BLaER1 treated with 17β-estradiol and CSF1 and Interleukin-3, amounts not matched to agents 10 nM and 100 nM (cell line): ENCODE data around the gene PRMT2.

Source experiments
- H3K27ac ChIP-seq, 11 experiments: shearing (Covaris generic); formaldehyde crosslinking; 2 replicates each; pipeline ENCODE4 v1.8.1; 2022
- H3K27me3 ChIP-seq, 11 experiments: shearing (Covaris generic); formaldehyde crosslinking; 2 replicates each; pipeline ENCODE4 v1.8.1; 2022
- H3K36me3 ChIP-seq, 11 experiments: shearing (Covaris generic); formaldehyde crosslinking; 2 replicates each; pipeline ENCODE4 v1.8.1; 2022
- H3K4me1 ChIP-seq, 10 experiments: shearing (Covaris generic); formaldehyde crosslinking; 2 replicates each; pipeline ENCODE4 v1.8.1; 2022
- H3K4me2 ChIP-seq, 11 experiments: shearing (Covaris generic); formaldehyde crosslinking; 2 replicates each; pipeline ENCODE4 v1.8.1; 2022
- H3K4me3 ChIP-seq, 10 experiments: shearing (Covaris generic); formaldehyde crosslinking; 2 replicates each; pipeline ENCODE4 v1.8.1; 2022
- H3K9ac ChIP-seq, 11 experiments: shearing (Covaris generic); formaldehyde crosslinking; 2 replicates each; pipeline ENCODE4 v1.8.1; 2022
- H3K9me3 ChIP-seq, 11 experiments: shearing (Covaris generic); formaldehyde crosslinking; replicated peaks in 1 of 11; 2 replicates each; pipeline ENCODE4 v1.8.1; 2022
- H4K20me1 ChIP-seq, 11 experiments: shearing (Covaris generic); formaldehyde crosslinking; 2 replicates each; pipeline ENCODE4 v1.8.1; 2022
- Cebpa-rat ChIP-seq, 11 experiments: shearing (Covaris generic); IDR thresholded peaks; 2 replicates each; pipeline ENCODE4 v1.8.1; 2022

PRMT2 gene

GRCh38 chr21:46603228-46603627 is 32.2 kb upstream of the PRMT2 start:
- Histone ChIP-seq H3K36me3 (no peaks in the 10 kb centered on the region), H3K4me2 (no peak overlapping the region), H4K20me1 (no peaks in the 10 kb centered on the region), H3K27me3 (no peaks in the 10 kb centered on the region), H3K4me3 (no peak overlapping the region), H3K9ac (no peak overlapping the region), H3K27ac (no peak overlapping the region), H3K4me1 (peaks cover 28 to 51% (median 39%) of the 10 kb centered on the region in 10 experiments), H3K9me3 (peaks cover 0 to 6% (median under 1%) of the 10 kb centered on the region in 11 experiments; a peak in 7 of 22 replicates)
- TF ChIP-seq Cebpa-rat (IDR thresholded peaks at IDR 0.05): no peak

- Histone ChIP-seq H4K20me1 (no peaks in the 10 kb centered on the region), H3K27ac (peak overlapping the region in 4 of 11 experiments; percentile 41 to 63 (median 62); a peak in 4 of 22 replicates), H3K9ac (no peak overlapping the region), H3K36me3 (no peaks in the 10 kb centered on the region), H3K4me1 (peaks cover 23 to 52% (median 35%) of the 10 kb centered on the region in 10 experiments), H3K4me2 (peak overlapping the region in 9 of 11 experiments; percentile 80 to 90 (median 85); a peak in 15 of 22 replicates), H3K27me3 (no peaks in the 10 kb centered on the region), H3K9me3 (no peaks in the 10 kb centered on the region), H3K4me3 (no peak overlapping the region)
- peak in 3 of 11 experiments; percentile 23 to 78 (median 42); a peak in 5 of 22 replicates for TF ChIP-seq Cebpa-rat (IDR thresholded peaks at IDR 0.05)
Measured at GRCh38 chr21:46604329-46604974, 31.0 kb upstream of the PRMT2 start.

- H3K36me3 ChIP-seq: no peaks in the 10 kb centered on the region
- peak within 1 kb of the TSS; percentile 2 to 63 (median 53); a peak in 17 of 22 replicates for H3K27ac ChIP-seq
- H3K27me3 ChIP-seq: no peaks in the 10 kb centered on the region
- TF ChIP-seq Cebpa-rat (IDR thresholded peaks at IDR 0.05): no peak
- no peaks in the 10 kb centered on the region for H4K20me1 ChIP-seq
- H3K4me1 ChIP-seq: peaks cover 23 to 52% (median 35%) of the 10 kb centered on the region in 10 experiments
- H3K4me3 ChIP-seq: no peak within 1 kb of the TSS
- H3K4me2 ChIP-seq: peak within 1 kb of the TSS; percentile 74 to 90 (median 84)
- peak within 1 kb of the TSS in 4 of 11 experiments; percentile 8 to 49 (median 15); a peak in 2 of 22 replicates for H3K9ac ChIP-seq
- H3K9me3 ChIP-seq: peaks cover 3 to 6% (median 5%) of the 10 kb centered on the region in 11 experiments; a peak in 21 of 22 replicates
Measured at GRCh38 chr21:46604975-46605766, 30.3 kb upstream of the PRMT2 start, which contains the start of gene S100B. Gene S100B, minus strand, starts transcription at chr21:46605082. Its CDS starts 2,667 bp downstream, at chr21:46602415.

DNA sequence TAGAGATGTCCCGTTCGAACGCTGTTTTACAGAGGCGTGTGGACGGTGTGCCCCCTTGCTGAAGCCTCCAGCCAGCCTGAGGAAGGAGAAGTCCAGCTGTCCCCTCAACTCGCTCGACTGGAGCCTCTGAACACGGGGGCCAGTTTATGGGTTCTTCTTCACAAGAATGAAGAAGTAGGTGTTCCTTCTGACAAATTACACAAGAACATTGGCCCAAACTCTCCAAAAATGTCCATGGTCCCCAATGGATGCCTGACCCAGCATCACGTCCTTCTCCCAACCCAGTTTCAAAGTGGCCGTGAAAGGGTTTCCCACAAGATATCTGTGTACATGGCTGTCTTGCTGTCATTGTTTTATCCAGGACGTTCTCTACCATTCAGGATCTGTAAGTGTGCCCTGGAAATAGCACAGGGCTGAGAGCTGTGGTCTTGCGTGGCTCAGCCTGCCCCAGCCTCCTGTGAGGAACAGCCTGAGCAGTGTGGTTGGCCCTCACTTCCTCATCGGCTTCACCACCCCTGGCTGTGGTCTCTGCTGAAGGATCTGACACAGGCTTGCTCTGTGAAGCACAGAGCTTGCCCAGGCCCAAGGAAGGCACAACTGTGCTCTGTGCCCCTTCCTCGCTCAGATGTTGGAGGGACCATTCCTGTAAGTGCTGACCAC is 29.6 kb upstream of the PRMT2 start:
- peaks cover 10 to 13% (median 12%) of the 10 kb centered on the region in 11 experiments for H3K9me3 ChIP-seq
- H3K4me2 ChIP-seq: peak overlapping the region; percentile 74 to 90 (median 84)
- peaks cover 23 to 52% (median 35%) of the 10 kb centered on the region in 10 experiments for H3K4me1 ChIP-seq
- no peaks in the 10 kb centered on the region for H4K20me1 ChIP-seq
- TF ChIP-seq Cebpa-rat (IDR thresholded peaks at IDR 0.05): no peak
- no peak overlapping the region for H3K4me3 ChIP-seq
- peak overlapping the region; percentile 2 to 63 (median 53); a peak in 18 of 22 replicates for H3K27ac ChIP-seq
- H3K9ac ChIP-seq: peak overlapping the region in 8 of 11 experiments; percentile 9 to 56 (median 42); a peak in 14 of 22 replicates
- H3K36me3 ChIP-seq: peaks cover 0 to 4% (median 0%) of the 10 kb centered on the region in 11 experiments; a peak in 1 of 22 replicates
- H3K27me3 ChIP-seq: no peaks in the 10 kb centered on the region

- Histone ChIP-seq H3K9me3 (peaks cover 12 to 18% (median 17%) of the 10 kb centered on the region in 11 experiments), H3K36me3 (peaks cover 0 to 4% (median 0%) of the 10 kb centered on the region in 11 experiments; a peak in 1 of 22 replicates), H4K20me1 (no peaks in the 10 kb centered on the region), H3K4me3 (no peak overlapping the region), H3K4me1 (peaks cover 23 to 52% (median 33%) of the 10 kb centered on the region in 10 experiments), H3K27me3 (no peaks in the 10 kb centered on the region), H3K4me2 (peak overlapping the region; percentile 74 to 90 (median 84)), H3K27ac (peak overlapping the region in 10 of 11 experiments; percentile 13 to 63 (median 54); a peak in 16 of 22 replicates), H3K9ac (peak overlapping the region in 8 of 11 experiments; percentile 8 to 56 (median 42); a peak in 14 of 22 replicates)
- no peak for TF ChIP-seq Cebpa-rat (IDR thresholded peaks at IDR 0.05)
Measured at GRCh38 chr21:46606427-46606813, 29.1 kb upstream of the PRMT2 start.

GRCh38 chr21:46607636-46608035 is 27.8 kb upstream of the PRMT2 start:
- H4K20me1 ChIP-seq: no peaks in the 10 kb centered on the region
- no peak for TF ChIP-seq Cebpa-rat (IDR thresholded peaks at IDR 0.05)
- no peak overlapping the region for H3K27ac ChIP-seq
- H3K36me3 ChIP-seq: peaks cover 0 to 4% (median 0%) of the 10 kb centered on the region in 11 experiments; a peak in 1 of 22 replicates
- no peaks in the 10 kb centered on the region for H3K27me3 ChIP-seq
- no peak overlapping the region for H3K9ac ChIP-seq
- no peak overlapping the region for H3K4me3 ChIP-seq
- H3K4me1 ChIP-seq: peaks cover 23 to 43% (median 30%) of the 10 kb centered on the region in 10 experiments
- peak overlapping the region in 5 of 11 experiments; percentile 80 to 88 (median 87); a peak in 7 of 22 replicates for H3K4me2 ChIP-seq
- H3K9me3 ChIP-seq: peaks cover 12 to 24% (median 17%) of the 10 kb centered on the region in 11 experiments

DNA sequence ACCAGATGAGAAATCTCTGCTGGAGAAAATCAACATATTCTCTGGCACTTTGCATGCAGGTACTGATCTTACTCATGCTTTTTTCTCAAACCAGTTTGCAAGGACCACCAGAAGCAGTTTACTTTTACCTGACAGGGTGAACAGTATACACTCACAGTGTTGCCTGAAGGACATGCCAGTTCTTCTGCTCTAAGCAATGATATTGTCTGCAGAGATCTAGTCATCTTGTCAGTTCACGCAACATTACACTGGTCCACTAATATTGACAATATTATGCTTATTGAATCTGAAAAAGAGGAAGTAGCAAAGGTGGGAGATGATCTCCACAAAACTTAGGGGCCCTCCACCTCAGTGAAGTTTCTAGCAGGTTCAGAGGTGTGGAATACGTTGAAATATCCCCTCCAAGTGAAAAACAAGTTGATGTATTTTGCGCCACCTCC is 26.8 kb upstream of the PRMT2 start:
- H3K9me3 ChIP-seq: peaks cover 12 to 24% (median 17%) of the 10 kb centered on the region in 11 experiments
- no peaks in the 10 kb centered on the region for H3K27me3 ChIP-seq
- H3K4me3 ChIP-seq: no peak overlapping the region
- peaks cover 0 to 4% (median 0%) of the 10 kb centered on the region in 11 experiments; a peak in 1 of 22 replicates for H3K36me3 ChIP-seq
- no peak overlapping the region for H3K9ac ChIP-seq
- peaks cover 23 to 43% (median 30%) of the 10 kb centered on the region in 10 experiments for H3K4me1 ChIP-seq
- no peak for TF ChIP-seq Cebpa-rat (IDR thresholded peaks at IDR 0.05)
- H3K27ac ChIP-seq: no peak overlapping the region
- H4K20me1 ChIP-seq: no peaks in the 10 kb centered on the region
- no peak overlapping the region for H3K4me2 ChIP-seq

DNA sequence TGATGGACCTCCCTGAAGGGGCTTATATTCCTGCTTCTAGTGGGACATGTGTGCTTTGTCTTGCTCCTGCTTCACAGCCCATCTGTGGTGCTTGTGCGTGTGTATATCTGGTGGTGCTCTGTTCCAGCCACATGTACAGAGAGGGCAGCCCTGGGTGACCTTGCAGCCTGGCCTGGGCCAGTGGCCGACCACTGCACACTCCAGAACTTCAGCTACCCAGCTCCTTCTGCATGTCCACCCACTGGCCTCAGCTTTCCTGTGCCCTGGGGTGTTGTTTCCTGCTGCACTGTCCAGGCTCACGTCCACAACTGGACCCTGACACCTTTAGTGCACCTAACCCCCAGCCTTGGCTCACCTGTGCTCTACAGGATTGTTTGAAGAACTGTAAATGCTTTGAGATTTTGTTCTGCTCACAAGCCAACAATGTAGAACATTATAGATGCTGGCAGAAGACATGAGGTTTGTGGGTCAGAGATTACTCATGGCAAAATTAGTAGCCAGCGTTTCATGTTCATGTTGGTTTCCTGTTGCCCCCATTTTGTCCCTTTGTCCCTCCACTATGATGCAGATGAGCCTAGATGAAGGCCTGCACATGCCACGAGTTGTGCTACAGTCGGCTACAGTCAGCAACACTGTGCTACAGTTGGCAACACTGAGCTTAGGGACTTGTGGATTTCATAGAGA is 25.3 kb upstream of the PRMT2 start:
- Histone ChIP-seq H3K27me3 (no peaks in the 10 kb centered on the region), H3K4me3 (no peak overlapping the region), H3K36me3 (peaks cover 0 to 4% (median 0%) of the 10 kb centered on the region in 11 experiments; a peak in 1 of 22 replicates), H3K9me3 (peaks cover 12 to 24% (median 17%) of the 10 kb centered on the region in 11 experiments), H3K4me2 (no peak overlapping the region), H4K20me1 (no peaks in the 10 kb centered on the region), H3K9ac (no peak overlapping the region), H3K4me1 (peaks cover 20 to 33% (median 22%) of the 10 kb centered on the region in 10 experiments), H3K27ac (no peak overlapping the region)
- TF ChIP-seq Cebpa-rat (IDR thresholded peaks at IDR 0.05): no peak
